GM12801 (cell line): ENCODE measurements around the gene PIGU.

ENCODE experiments used
- CTCF ChIP-seq: IDR thresholded peaks from one replicate; pipeline ENCODE4 v1.5.1; 2011; ENCODE audit warnings: control low read depth; ENCODE audit not compliant: insufficient read length; ENCODE audit errors: extremely low read depth

The PIGU gene

DNA sequence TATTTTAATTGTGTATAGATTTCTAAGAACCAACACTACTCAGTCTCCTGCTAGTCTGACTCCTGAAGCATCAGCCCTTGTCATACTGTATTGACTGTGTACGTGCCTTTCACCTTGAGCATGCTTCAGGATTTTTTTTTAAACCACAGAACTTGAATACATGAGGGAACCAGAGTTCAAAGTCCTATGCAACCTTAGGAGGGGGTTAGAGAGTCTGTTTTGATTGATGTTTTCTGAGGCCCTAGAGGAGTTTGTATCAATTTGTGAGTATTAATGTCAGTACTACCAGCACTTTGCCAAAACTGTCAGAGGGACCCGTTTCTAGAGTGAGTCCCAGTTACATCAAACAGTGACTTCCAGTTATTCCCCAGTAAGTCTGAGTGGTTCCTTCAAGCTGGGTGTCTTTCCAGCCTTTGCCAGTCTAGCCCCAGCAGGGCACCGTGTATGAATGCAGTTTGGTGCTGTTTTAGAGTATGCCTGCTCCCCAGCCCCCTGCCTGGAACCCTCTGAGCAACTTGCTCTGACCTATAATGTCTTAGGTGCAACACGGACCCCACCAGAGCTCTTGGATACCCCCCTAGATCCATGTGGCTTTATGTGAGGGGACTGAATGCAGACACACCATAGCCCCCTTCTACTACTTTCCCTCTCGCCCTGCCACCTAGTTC is 35.8 kb upstream of the PIGU start:
- no peak for TF ChIP-seq CTCF

GRCh38 chr20:34711813-34712430 is 35.0 kb upstream of the PIGU start:
- no peak for TF ChIP-seq CTCF

GRCh38 chr20:34710861-34711574 is 34.1 kb upstream of the PIGU start:
- TF ChIP-seq CTCF = no peak

- no peak for TF ChIP-seq CTCF
These were observed 33.6 kb upstream of the PIGU start for GRCh38 chr20:34710568-34710839.

DNA sequence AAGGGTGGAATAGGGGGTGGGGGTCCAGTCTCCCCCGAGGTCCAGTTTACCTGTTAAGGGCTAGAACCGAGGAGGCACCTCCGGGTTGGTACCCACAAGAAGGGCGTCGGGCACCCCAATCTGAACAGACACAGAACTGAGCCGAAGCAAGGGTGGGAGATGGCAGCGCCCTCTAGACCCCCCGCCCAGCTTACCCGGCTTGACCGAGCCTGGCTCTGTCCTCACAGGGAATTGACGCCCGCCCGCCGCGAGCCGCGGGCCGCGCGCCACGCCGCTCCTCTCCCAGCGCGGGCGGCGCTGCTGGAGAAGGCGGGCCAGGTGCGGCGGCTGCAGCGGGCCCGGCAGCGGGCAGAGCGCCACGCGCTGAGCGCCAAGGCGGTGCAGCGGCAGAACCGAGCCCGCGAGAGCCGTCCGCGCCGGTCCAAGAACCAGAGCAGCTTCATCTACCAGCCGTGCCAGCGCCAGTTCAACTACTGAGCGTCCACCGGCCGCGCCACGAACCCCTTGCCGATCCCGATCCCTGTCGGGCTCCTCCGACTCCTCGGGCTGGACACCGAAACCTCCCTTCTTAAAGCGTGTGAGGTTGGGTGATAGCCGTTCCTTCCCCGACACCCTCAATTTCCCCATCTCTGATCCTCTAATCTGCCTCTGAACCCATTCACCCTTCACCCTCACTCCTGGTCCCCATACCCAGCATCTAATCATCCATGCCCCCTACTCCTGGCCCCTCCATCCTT is 33.1 kb upstream of the PIGU start:
- TF ChIP-seq CTCF = no peak

DNA sequence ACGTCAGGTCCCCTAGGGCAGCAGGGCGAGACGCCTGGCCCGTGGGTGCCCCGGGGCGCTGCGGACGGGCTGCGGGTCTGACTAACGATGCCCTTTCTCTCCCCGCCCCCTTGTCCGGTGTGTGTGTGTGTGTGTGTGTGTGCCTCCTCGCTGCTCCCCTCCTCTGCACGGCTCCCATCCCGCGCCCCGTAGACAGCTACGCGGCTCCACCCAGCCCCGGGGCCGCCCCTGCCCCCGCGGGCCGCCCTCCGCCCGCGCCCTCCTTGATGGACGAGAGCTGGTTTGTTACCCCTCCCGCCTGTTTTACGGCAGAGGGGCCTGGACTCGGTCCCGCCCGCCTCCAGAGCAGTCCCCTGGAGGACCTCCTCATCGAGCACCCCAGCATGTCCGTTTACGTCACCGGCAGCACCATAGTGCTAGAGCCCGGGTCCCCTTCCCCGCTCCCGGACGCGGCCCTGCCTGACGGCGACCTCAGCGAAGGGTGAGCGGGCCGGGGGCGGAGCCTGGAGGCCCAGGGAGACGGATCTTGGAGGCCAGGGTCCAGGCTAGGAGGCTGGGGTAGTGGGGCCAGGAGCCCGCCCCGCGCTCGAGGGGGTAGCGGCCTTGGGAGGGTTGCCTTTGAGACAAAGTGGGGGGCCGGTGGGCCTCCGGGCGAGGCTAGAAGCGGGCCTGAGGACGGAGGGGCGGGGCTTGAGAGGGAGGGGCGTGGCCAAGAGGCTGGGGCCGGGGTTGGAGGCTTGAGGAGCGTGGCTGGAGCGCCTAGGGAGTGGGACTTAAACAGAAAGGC is 32.3 kb upstream of the PIGU start:
- no peak for TF ChIP-seq CTCF
